Panc1 (cell line): ENCODE results near the gene ERC2.

Experiments used
- CTCF ChIP-seq: fragments of 450-650 bp; IDR thresholded peaks from 2 replicates; pipeline ENCODE4 v1.5.1; 2017; ENCODE audit warnings: mild to moderate bottlenecking
- REST ChIP-seq, 2 experiments: IDR thresholded peaks; 2 replicates each; pipeline ENCODE4 v1.6.1; 2011 to 2012; ENCODE audit warnings: low read depth in 2 of 2, control low read depth in 1 of 2, low read length in 1 of 2, mild to moderate bottlenecking in 1 of 2, moderate library complexity in 1 of 2; ENCODE audit not compliant: insufficient read depth in 1 of 2

GRCh38 chr3:56379723-56380287, 88.5 kb downstream of the ERC2 start:
- TF ChIP-seq CTCF, result no peak
- no peak for TF ChIP-seq REST (IDR thresholded peaks at IDR 0.05; ENCODE audit: insufficient read depth in 1 of 2, low read depth in 2 of 2, low read length in 1 of 2)
